HG03469 (cell line): ENCODE results near the gene KCNK2.

Source experiments
- ATAC-seq: cut with Tn5 transposase; IDR thresholded peaks from one replicate; pipeline ENCODE4 v1.9.1; 2021; ENCODE audit warnings: mild to moderate bottlenecking, moderate library complexity, moderate number of reproducible peaks; ENCODE audit not compliant: unreplicated experiment

KCNK2 gene

GRCh38 chr1:215250913-215251312 is 168.4 kb downstream of the KCNK2 start:
- no peak for ATAC-seq

DNA sequence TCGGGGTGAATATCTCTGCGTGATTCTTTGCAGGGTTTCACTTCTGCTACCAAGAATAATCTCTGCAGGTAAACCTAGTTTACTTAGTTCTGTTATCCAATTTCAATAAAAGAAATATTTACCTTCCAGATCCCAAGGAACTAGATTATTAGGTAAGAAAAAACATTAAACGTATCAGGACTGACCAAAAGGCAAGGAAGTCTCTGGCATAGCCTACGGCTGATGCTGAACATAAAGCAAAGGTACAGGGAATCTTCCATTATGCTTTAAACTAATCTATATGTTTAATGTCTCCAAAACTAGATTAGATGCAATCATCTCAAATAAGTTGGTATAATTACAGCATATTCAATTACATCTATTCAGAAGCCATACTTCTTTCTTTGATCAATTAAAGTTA is 168.9 kb downstream of the KCNK2 start:
- ATAC-seq: no peak

DNA sequence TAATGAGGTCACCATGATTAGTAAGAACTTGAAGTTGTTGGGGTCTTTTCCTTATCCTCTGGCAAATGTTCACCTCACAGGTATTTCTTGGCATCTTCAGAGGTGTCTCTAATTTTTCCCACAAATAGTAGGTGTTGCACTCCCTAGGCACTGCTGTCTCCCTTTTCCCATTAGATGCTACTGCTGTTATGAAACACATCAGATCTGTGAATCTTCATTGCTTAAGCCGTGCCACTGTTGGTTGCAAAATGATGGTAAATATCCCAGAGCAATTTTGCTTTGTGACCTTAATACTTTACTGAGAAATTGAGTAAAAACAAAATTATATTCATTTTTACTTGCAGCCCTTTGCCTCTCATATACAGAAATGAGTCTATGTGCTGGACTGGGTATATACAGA is 169.6 kb downstream of the KCNK2 start:
- ATAC-seq: no peak

DNA sequence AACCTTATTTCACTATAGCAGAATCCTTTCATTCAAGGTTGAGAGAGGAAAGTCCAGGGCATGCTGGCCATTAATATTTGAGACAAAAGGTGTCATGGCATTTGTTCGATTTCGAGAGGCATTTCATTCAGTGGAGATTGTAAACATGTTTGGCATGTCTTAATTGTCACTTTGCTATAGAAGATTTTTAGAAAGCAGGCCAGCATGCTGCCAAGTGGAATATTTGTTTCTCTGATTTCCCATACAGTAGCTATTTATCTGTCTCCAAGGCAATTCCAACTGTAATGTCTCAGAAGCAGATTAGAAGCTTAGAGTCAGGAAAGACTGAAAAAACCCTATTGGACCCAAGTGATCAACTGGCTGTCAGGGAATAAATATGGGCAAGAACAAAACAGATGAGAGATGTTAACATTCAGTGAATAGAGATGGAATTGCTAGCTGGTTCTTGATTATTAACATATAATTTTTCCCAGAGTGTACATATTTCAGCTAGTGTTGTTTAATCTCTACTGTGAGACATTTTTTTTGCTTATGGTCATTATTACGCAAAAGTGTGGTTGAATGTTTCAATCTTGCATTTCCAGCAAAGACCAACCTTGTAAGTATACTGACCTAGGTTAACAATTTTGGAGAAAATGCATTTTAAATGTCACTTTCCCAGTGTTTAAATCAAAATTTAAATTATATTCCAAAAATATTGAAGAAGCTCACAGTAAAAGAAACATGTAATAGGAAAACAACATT is 174.6 kb downstream of the KCNK2 start:
- no peak for ATAC-seq

GRCh38 chr1:215260711-215261110 is 178.2 kb downstream of the KCNK2 start:
- no peak for ATAC-seq

DNA sequence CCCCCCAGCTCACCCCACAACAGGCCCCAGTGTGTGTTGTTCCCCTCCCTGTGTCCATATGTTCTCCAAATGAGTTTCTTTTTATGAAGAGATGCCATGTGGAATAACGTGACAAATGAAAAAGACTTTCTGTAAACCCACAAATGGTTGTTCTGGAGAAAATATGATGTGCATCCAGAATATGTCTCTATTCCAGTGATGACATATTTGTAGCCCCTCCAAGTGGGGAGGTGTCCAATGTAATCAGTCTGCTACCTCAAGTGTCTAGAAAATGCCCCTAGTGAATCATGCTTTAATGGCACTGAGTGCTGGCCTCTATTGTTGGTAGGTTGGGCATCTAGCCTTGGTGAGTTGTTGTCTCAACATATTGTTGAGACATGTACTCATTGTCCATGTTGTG is 179.6 kb downstream of the KCNK2 start:
- no peak for ATAC-seq

DNA sequence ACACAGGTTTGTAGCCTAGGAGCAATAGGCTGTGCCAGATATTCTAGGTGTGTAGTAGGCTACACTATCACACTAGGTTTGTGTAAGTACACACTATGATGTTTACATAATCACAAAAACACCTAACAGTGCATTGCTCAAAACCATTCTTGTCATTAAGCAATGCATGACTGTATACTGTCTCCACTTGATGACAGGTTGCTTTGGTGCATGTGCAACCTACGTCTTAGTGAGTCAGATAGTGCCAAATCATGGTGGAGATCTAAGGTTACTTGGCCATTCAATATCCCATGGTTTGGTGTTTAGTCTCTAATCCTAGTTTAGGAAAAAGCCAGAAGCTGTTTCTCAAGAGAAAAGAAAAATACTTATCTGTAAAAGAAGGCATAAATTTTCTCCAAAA is 181.1 kb downstream of the KCNK2 start:
- ATAC-seq: no peak

DNA sequence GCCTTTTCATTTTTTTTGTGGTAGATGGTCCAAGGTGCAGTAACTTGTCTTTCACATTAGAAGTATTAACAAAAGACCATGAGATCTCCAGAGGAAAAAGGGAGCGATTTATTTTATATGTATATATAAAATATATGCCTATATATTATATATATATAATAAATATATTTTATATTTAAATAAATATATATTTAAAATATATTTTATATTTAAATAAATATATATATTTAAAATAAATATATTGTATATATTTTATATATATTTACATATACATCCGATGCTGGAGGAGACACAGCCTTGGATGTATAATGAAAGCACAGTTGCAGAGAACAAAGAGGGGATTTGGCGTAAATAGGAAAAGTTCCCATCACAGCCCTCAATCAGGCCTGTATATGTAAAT is 182.1 kb downstream of the KCNK2 start:
- ATAC-seq: no peak

DNA sequence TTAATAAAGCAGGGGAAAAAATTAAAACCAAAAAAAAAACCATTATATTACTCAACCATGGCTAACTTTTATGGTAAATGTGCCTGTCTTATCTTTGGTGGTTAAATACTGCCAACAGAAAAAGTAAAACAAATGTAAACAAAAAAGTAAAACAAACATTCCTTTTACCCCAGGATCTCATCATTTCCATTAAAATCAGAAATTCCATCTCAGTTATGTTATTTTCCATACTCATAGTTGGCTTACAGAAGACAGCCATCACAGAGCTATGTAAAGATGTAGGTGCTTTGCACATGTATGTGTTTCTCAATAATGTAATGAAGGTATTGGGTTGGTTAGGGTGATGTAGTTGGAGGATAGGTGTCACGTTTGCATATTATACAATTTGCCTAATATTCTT is 185.0 kb downstream of the KCNK2 start:
- ATAC-seq: no peak

GRCh38 chr1:215269955-215270354 is 187.4 kb downstream of the KCNK2 start:
- no peak for ATAC-seq

DNA sequence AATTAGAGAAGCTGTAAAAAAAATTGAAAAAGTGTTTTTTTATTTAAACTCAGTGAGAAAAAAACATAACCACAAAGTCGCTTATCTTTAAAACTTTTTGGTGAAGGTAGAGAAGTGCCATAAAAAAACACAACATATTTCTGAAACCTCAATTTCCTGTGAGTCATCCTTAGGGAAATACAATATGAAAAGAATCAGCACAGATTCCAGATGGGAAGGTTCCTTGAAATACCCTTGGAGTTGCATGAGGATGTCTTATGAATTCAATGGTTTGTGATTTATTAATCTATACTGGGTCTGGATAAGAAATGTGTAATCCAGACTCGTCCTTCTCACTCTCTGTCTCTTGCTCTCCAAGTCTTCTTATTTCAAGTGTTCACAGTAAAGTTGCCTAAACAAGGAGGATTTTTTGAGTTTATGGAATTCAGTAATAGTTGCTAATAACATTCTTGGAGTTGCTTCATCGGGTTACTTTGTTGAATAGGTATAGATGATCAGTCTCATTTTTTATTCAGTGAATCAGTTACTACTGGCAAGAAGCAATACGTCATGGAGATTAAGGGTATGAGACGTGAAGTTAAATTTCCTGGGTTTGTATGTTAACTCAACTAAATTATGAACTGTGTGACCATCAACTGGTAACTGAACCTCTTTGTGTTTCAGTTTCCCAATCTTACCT is 191.4 kb downstream of the KCNK2 start:
- ATAC-seq: no peak

DNA sequence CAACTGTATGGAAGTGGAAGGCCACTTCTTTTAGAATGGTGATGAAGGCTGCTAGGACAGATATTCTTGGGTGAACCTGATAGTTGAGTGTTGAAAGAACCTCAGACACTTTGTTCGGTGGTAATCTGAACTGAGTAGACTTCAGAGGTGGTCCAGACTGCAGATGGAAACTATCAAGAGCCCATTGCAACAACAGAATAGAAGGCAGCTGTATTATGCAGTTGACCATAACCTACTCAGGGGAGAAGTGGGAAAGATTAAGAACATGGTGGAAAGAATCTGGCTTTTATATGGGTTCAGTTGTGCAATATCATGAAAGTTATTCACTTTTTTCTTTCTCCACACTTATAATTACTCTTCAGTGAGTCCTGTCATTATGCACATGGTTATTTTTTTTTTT is 194.0 kb downstream of the KCNK2 start:
- ATAC-seq: no peak

DNA sequence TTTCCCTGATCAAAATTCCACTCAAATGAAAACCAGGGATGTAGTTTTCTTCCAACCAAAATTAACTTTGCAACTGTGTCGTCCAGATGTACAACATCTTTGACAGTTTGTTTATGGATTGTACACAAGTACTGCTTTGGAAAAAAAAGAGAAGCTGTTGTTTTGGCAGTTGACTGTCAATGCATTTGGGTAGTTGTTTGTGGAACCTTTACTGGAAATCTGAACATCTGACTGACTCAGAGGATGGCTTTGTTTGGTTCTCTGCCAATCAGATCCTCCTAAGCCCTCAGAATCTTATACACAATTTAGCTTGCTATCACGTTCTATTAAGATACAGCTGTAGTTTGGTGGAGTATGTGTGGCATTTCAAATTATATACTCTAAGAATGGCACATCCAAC is 195.0 kb downstream of the KCNK2 start:
- ATAC-seq: no peak

GRCh38 chr1:215279682-215280081 is 197.1 kb downstream of the KCNK2 start:
- no peak for ATAC-seq

- ATAC-seq: no peak
These were observed 200.0 kb downstream of the KCNK2 start for GRCh38 chr1:215282557-215282956.

GRCh38 chr1:215285013-215285800 is 202.7 kb downstream of the KCNK2 start:
- no peak for ATAC-seq
